NT2/D1 (cell line): ENCODE results near the gene ERFE.

Source experiments
- DNase-seq: peaks from one replicate; pipeline ENCODE4 v3.0.0-alpha.2; 2011; ENCODE audit warnings: low read depth, low spot score
- H3K27me3 ChIP-seq: 2 replicates; pipeline ENCODE4 v1.6.0; 2011; ENCODE audit warnings: mild to moderate bottlenecking; ENCODE audit not compliant: insufficient read length, insufficient read depth
- H3K36me3 ChIP-seq: 2 replicates; pipeline ENCODE4 v1.6.1; 2011; ENCODE audit warnings: mild to moderate bottlenecking, low read length, mixed read lengths; ENCODE audit not compliant: insufficient read depth, insufficient read length
- H3K4me1 ChIP-seq: 2 replicates; pipeline ENCODE4 v1.5.1; 2011; ENCODE audit not compliant: insufficient read depth, insufficient read length
- H3K4me3 ChIP-seq: 2 replicates; pipeline ENCODE4 v1.5.1; 2011; ENCODE audit warnings: low read depth; ENCODE audit not compliant: insufficient read length
- H3K9ac ChIP-seq: 2 replicates; pipeline ENCODE4 v1.6.0; 2011; ENCODE audit warnings: low read depth; ENCODE audit not compliant: insufficient read length
- H3K9me3 ChIP-seq: 2 replicates; pipeline ENCODE4 v1.5.1; 2011; ENCODE audit warnings: mild to moderate bottlenecking, low read length; ENCODE audit not compliant: insufficient read depth
- SUZ12 ChIP-seq: IDR thresholded peaks from 2 replicates; pipeline ENCODE4 v1.6.1; 2011; ENCODE audit not compliant: insufficient read length, insufficient read depth; ENCODE audit errors: extremely low read depth
- YY1 ChIP-seq: IDR thresholded peaks from 2 replicates; pipeline ENCODE4 v1.6.1; 2011; ENCODE audit not compliant: insufficient read length, insufficient read depth
- ZNF274 ChIP-seq: IDR thresholded peaks from 2 replicates; pipeline ENCODE4 v1.6.1; 2011; ENCODE audit warnings: mild to moderate bottlenecking, low read depth, low read length

ERFE gene

GRCh38 chr2:238174701-238175100, 15.9 kb downstream of the ERFE start:
- peaks cover 2% of the 10 kb centered on the region for H3K4me1 ChIP-seq
- no peak for DNase-seq
- peaks cover 91% of the 10 kb centered on the region for H3K36me3 ChIP-seq
- no peak overlapping the region for H3K4me3 ChIP-seq
- TF ChIP-seq YY1, result no peak
- TF ChIP-seq SUZ12, result no peak
- no peak for TF ChIP-seq ZNF274
- H3K9me3 ChIP-seq, result no peaks in the 10 kb centered on the region
- no peak overlapping the region for H3K9ac ChIP-seq
- H3K27me3 ChIP-seq, result no peaks in the 10 kb centered on the region

GRCh38 chr2:238176613-238177012, 17.8 kb downstream of the ERFE start:
- Histone ChIP-seq H3K36me3 (peaks cover 91% of the 10 kb centered on the region), H3K4me1 (peaks cover 2% of the 10 kb centered on the region), H3K4me3 (no peak overlapping the region), H3K27me3 (no peaks in the 10 kb centered on the region), H3K9ac (no peak overlapping the region), H3K9me3 (no peaks in the 10 kb centered on the region)
- TF ChIP-seq YY1 (no peak), ZNF274 (no peak), SUZ12 (no peak)
- DNase-seq, result no peak

GRCh38 chr2:238180554-238180953, 21.8 kb downstream of the ERFE start:
- no peak overlapping the region for H3K9ac ChIP-seq
- DNase-seq, result no peak
- H3K36me3 ChIP-seq, result peaks cover 92% of the 10 kb centered on the region
- no peaks in the 10 kb centered on the region for H3K4me1 ChIP-seq
- no peak overlapping the region for H3K4me3 ChIP-seq
- H3K9me3 ChIP-seq, result no peaks in the 10 kb centered on the region
- no peaks in the 10 kb centered on the region for H3K27me3 ChIP-seq
- TF ChIP-seq ZNF274 (no peak), YY1 (no peak), SUZ12 (no peak)

- TF ChIP-seq ZNF274 (no peak), YY1 (no peak), SUZ12 (no peak)
- no peaks in the 10 kb centered on the region for H3K4me1 ChIP-seq
- H3K27me3 ChIP-seq, result no peaks in the 10 kb centered on the region
- no peak overlapping the region for H3K9ac ChIP-seq
- H3K9me3 ChIP-seq, result no peaks in the 10 kb centered on the region
- no peak for DNase-seq
- no peak overlapping the region for H3K4me3 ChIP-seq
- peaks cover 94% of the 10 kb centered on the region for H3K36me3 ChIP-seq
These were observed 23.6 kb downstream of the ERFE start for GRCh38 chr2:238182362-238182761.

- Histone ChIP-seq H3K4me3 (no peak overlapping the region), H3K4me1 (no peaks in the 10 kb centered on the region), H3K9me3 (no peaks in the 10 kb centered on the region), H3K9ac (no peak overlapping the region), H3K27me3 (no peaks in the 10 kb centered on the region), H3K36me3 (peaks cover 96% of the 10 kb centered on the region)
- no peak for DNase-seq
- TF ChIP-seq YY1 (no peak), ZNF274 (no peak), SUZ12 (no peak)
These were observed 25.1 kb downstream of the ERFE start for GRCh38 chr2:238183821-238184220.

- no peak for TF ChIP-seq ZNF274
- TF ChIP-seq YY1, result no peak
- no peak for TF ChIP-seq SUZ12
- DNase-seq, result no peak
- Histone ChIP-seq H3K9me3 (no peaks in the 10 kb centered on the region), H3K9ac (no peak overlapping the region), H3K4me3 (no peak overlapping the region), H3K27me3 (no peaks in the 10 kb centered on the region), H3K36me3 (peaks cover 91% of the 10 kb centered on the region), H3K4me1 (no peaks in the 10 kb centered on the region)
These were observed 29.1 kb downstream of the ERFE start for GRCh38 chr2:238187618-238188548.

- H3K9ac ChIP-seq, result no peak overlapping the region
- H3K36me3 ChIP-seq, result peaks cover 81% of the 10 kb centered on the region
- no peaks in the 10 kb centered on the region for H3K27me3 ChIP-seq
- no peak for TF ChIP-seq ZNF274
- TF ChIP-seq SUZ12, result no peak
- no peak for TF ChIP-seq YY1
- DNase-seq, result no peak
- no peaks in the 10 kb centered on the region for H3K9me3 ChIP-seq
- H3K4me3 ChIP-seq, result no peak overlapping the region
- no peaks in the 10 kb centered on the region for H3K4me1 ChIP-seq
These were observed 31.7 kb downstream of the ERFE start for GRCh38 chr2:238190445-238190844.
